HG03378 (cell line): ENCODE data around the gene CDKN2B-AS1.
"Not testable (repeated sequence)": the region's sequence is repeated elsewhere in the genome, so short reads cannot be mapped to it uniquely, and the experiment has no call there.

Experiments used
- ATAC-seq: cut with Tn5 transposase; IDR thresholded peaks from one replicate; pipeline ENCODE4 v1.9.1; 2021; ENCODE audit warnings: mild to moderate bottlenecking, moderate library complexity; ENCODE audit not compliant: unreplicated experiment

Gene CDKN2B-AS1

GRCh38 chr9:22041344-22041743 is 46.8 kb downstream of the CDKN2B-AS1 start:
- ATAC-seq: no peak

DNA sequence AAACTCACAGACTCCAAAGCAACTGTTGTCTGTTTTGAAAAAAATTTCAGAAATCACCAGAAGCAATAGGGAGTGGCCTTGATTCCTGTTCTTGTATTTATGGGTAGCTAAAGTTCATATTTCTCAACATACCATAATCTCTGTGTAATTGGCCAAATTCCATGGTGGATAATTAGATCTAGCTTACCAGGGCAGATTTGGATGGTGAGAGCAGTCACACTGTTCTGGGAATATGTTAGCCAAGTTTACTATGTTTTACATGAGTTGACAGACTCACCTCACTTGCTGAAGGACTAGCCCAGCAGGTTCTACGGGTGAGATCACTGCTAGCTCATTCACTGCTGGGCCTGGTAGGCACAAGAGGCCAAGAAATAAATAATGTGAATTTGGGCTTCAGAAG is 47.2 kb downstream of the CDKN2B-AS1 start:
- no peak for ATAC-seq

GRCh38 chr9:22043928-22044327 is 49.3 kb downstream of the CDKN2B-AS1 start:
- ATAC-seq: no peak

GRCh38 chr9:22044583-22044982 is 50.0 kb downstream of the CDKN2B-AS1 start:
- ATAC-seq: no peak

- ATAC-seq: no peak
Measured at GRCh38 chr9:22045423-22045822, 50.8 kb downstream of the CDKN2B-AS1 start.

DNA sequence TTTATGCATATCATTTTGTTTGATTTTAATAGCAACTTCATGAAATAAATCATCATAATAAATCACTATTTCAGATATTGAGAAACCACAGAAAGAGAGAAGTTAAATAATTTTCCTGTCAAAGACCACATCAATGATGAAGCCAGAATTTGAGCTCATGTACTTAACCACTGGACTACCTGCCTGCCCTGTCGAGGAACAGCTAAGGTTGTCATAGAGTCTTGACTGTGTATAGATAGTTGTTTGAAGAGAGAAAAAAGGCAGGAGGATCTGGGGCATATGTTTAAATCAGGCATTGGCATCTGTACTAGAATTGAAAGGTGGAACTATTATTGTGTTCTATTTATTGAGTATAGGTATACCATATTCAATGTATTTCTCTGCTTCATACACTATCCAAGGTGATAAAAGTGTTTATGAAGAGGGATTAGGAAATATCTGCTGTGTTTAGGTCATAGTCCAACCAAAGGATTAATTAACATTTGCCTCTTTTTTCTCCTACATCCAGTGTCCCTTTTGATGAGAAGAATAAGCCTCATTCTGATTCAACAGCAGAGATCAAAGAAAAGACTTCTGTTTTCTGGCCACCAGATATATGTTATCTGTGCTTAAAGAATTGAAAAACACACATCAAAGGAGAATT is 51.8 kb downstream of the CDKN2B-AS1 start:
- no peak for ATAC-seq

- ATAC-seq: no peak
Measured at GRCh38 chr9:22047596-22047995, 53.0 kb downstream of the CDKN2B-AS1 start.

DNA sequence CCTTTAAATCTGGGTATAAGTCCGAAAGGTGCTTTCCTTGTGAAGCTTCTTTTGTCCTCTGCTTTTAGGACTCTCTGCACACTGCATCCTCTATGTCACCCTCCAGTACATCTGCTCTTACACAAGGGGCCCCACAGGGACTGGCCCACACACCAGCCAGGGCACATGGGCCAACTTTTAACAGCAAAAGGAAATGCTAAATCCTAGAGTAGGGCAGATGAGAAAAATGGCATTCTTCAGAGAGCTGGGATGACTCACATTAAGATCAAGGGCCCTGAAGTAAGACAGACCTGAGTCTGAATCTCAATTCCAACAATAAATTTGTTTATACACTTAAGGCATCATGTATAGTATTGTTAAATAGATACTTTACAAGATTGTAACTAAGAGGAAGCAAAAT is 54.8 kb downstream of the CDKN2B-AS1 start:
- no peak for ATAC-seq

- ATAC-seq: peak; percentile 76
Measured at GRCh38 chr9:22050924-22051323, 56.3 kb downstream of the CDKN2B-AS1 start.

GRCh38 chr9:22052376-22052945 is 57.9 kb downstream of the CDKN2B-AS1 start:
- ATAC-seq: peak; percentile 71

DNA sequence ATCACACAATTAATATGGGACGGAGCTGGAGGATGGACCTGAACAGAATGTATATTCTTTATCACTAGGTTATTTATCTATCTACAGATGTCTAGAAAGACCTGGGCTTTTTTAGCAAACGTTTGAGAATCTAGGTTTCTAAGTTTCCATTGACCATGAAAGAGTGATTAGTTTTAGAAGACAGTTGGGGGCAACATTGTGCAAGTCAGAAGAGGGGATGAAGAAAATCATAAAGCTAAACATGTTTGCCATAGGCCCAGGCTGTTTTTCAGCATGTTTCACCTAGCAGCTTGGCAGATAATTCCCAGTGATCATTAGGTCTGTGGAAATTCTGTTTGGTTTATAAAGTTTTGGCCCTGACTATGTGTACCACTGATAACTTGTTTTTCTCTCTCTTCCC is 58.6 kb downstream of the CDKN2B-AS1 start:
- ATAC-seq: no peak

- ATAC-seq: no peak
Measured at GRCh38 chr9:22054076-22054475, 59.5 kb downstream of the CDKN2B-AS1 start.

DNA sequence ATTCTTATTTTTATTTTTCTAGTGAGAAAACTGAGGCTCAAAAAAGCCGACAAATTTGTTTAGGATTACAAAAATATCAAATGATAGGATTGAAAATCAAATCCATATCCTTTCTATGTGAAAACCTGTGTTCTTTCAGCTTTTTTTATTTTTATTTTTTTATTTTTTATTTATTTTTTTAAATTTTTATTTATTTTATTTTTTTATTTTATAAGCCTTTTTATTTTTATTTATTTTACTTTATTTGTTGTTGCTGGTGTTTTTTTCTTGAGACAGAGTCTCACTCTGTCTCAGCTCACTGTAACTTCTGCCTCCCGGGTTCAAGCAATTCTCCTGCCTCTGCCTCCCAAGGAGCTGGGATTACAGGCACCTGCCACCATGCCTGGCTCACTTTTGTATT is 59.9 kb downstream of the CDKN2B-AS1 start:
- no peak for ATAC-seq

DNA sequence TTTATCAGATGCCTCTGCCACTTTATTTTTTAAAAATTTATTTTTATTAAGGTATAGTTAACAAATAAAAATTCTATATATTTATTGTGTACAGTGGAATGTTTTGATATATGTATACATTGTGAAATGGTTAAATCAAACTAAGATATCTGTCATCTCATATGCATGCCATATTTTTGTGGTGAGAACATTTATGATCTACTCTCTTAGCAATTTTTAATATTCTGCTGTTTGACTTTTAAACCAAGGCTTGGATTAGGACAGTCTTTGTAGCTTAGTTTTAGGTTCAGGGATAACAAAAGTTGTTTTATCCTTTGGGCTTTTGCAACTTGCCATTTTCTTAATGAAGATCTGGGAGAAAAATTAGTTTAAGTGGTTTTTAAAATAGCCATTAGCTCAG is 60.5 kb downstream of the CDKN2B-AS1 start:
- ATAC-seq: no peak

DNA sequence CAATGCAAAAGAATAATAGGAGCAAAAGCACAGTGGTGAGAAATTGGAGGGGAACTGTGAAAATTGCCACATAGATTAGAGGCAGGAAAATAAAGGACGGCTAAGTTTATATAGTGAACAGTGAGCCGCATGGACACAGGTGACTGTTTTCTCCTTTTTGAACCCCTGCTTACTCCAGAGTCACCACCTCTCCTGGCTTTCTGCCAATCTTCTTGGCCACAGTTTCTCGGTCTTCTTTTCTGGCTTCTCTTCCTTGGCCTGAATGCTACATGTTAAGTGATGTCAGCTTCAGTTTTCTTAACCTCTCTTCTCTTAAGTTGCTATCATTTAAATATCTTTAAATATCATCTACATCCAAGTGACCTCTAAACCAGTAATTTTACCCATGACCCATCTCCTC is 61.8 kb downstream of the CDKN2B-AS1 start:
- ATAC-seq: no peak

DNA sequence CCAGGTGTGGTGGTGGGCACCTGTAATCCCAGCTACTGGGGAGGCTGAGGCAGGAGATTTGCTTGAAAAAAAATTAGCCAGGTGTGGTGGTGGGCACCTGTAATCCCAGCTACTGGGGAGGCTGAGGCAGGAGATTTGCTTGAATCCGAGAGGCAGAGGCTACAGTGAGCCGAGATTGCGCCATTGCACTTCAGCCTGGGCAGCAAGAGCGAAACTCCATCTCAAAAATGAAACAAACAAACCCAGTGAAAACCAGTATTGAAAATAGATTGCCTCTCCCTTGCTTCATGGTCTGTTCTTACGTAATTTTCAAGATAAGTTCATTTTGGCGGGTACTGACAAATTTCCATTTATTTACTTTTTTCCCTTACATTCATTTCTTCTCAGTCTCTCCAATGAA is 63.4 kb downstream of the CDKN2B-AS1 start:
- not testable (repeated sequence) for ATAC-seq

DNA sequence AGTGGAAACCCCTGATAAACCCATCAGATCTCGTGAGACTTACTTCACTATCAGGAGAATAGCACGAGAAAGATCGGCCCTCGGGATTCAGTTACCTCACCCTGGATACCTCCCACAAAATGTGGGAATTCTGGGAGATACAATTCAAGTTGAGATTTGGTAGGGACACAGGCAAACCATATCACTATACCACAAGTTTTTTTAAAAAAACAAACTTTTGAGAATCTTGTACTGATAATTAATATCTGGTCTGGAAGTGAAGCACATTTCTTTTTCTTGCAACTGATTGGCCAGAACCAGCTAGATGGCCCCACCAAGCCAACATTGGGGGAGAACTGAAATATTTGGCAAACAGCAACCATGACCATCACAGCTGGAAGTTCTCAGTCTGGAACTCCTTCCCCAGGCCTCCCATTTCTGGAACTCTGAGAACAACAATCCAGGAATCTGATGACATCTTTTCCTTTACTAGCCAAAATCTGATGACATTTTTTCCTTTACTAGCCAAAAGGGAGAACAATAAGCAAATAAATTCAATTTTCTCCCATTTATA is 66.3 kb downstream of the CDKN2B-AS1 start:
- ATAC-seq: no peak

DNA sequence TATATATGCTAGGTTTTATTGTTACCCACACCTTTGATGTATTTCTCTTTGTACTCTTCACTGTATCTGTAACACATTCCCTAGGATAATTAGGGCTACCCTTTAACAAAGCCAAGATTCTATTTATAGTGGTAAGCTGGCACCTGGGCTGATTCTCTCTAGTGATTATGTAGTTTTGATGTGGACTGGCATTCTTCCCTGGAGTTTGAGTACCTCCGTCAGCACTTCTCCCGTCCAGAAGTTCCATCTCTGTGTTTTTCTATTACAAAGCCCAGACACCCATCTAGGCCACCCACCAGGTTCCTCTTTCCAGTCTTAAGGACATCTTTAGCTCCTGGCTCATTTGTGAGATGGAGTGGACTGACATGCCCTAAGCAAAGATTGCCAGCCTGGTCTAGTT is 70.4 kb downstream of the CDKN2B-AS1 start:
- no peak for ATAC-seq

GRCh38 chr9:22065431-22066200 is 71.0 kb downstream of the CDKN2B-AS1 start:
- no peak for ATAC-seq

DNA sequence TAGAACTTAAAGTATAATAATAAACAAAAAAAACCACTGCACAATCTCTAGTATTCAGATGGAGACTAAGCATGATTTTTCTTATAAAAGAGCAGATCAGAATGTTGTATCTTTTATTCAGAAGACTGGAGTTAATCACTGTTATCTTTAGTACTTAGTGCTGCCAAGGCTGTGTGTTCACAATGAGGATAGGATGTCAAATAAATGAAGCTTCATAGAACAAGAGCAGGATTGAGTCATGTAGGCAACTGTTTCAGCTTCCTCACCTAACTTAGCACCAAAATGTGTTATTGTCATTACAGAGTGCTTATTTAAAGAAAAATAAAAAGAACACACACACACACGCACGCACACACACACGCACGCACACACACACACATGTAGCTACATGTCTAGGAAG is 72.6 kb downstream of the CDKN2B-AS1 start:
- ATAC-seq: no peak

- ATAC-seq: no peak
Measured at GRCh38 chr9:22068369-22068768, 73.8 kb downstream of the CDKN2B-AS1 start.

DNA sequence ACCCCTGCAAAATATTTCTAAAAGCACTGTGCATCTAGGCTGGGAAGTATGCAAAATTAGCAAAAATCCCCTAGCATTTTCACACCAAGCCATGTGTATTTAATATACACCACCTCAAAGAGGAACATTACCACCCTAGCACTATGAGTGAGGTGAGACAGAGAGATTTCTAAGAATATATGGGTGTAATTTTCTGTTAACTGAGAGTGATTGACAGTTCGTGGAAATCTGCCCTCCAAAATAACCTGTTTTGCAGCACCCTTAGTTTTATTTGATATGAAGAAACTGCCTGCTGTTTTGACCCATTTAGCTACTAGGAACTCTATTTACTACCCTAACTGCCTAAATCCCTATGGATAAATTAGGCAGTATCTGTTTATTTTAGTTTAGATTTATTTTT is 78.8 kb downstream of the CDKN2B-AS1 start:
- no peak for ATAC-seq
